Nephron progenitor cell (in vitro differentiated cells): ENCODE data around the gene ATP2B3.
"Not testable (repeated sequence)": the region's sequence is repeated elsewhere in the genome, so short reads cannot be mapped to it uniquely, and the experiment has no call there.

ENCODE experiments used
- DNase-seq: peaks from one replicate; pipeline ENCODE4 v3.0.0; 2021
- H3K27ac Mint-ChIP-seq: 2 replicates; pipeline ENCODE4 v1.8.0; 2021; ENCODE audit warnings: mild to moderate bottlenecking, moderate library complexity, mixed read lengths
- H3K27me3 Mint-ChIP-seq: 2 replicates; pipeline ENCODE4 v1.8.0; 2021; ENCODE audit warnings: mild to moderate bottlenecking, low read depth, mixed read lengths; ENCODE audit not compliant: poor library complexity
- H3K36me3 Mint-ChIP-seq: 2 replicates; pipeline ENCODE4 v1.8.0; 2021; ENCODE audit warnings: low read depth, mixed read lengths
- H3K4me1 Mint-ChIP-seq: 2 replicates; pipeline ENCODE4 v1.8.0; 2021; ENCODE audit warnings: mixed read lengths
- H3K4me3 Mint-ChIP-seq: 2 replicates; pipeline ENCODE4 v1.8.0; 2021; ENCODE audit warnings: mild to moderate bottlenecking, moderate library complexity, mixed read lengths
- H3K9me3 Mint-ChIP-seq: 2 replicates; pipeline ENCODE4 v1.8.0; 2021; ENCODE audit warnings: mild to moderate bottlenecking, moderate library complexity, mixed read lengths
- TF ChIP-seq, protein P1 (sequence below): fragments of 200-600 bp; sonication (generic); IDR thresholded peaks from 2 replicates; pipeline ENCODE4 v1.5.0; 2021; ENCODE audit warnings: antibody characterized with exemption

Gene ATP2B3

DNA sequence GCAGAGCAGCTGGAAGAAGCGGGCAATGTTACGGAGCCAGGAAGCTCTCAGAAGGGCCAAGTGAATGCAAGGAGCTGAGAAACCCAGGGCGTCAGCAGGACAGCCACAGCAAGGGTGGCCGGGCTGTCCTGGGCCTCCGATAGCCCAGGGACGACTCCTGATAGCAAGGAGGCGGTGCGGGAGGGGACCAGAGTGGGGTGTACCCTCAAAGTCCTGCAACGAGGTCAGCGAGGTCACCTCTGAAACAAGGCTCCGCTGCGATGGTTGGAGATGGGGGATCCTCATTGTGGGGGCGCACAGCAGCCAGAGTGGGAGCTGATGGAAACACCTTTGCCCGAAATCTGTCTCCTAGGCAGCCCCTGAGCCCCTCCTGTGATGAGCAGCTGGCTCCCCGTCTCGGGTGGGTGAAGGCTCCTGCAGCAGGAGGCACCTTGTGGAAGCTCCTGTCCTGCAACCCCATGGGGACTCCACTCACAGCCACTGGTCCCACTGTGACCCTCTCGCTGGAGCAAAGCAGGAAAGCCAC lies 85.8 kb downstream of the ATP2B3 start:
- no peak for DNase-seq
- Mint-ChIP-seq H3K9me3 (peaks cover 71% of the 10 kb centered on the region), H3K27me3 (peaks cover 48% of the 10 kb centered on the region), H3K4me1 (peaks cover 14% of the 10 kb centered on the region), H3K27ac (no peak overlapping the region), H3K4me3 (no peak overlapping the region), H3K36me3 (no peaks in the 10 kb centered on the region)
- TF ChIP-seq, protein P1, sequence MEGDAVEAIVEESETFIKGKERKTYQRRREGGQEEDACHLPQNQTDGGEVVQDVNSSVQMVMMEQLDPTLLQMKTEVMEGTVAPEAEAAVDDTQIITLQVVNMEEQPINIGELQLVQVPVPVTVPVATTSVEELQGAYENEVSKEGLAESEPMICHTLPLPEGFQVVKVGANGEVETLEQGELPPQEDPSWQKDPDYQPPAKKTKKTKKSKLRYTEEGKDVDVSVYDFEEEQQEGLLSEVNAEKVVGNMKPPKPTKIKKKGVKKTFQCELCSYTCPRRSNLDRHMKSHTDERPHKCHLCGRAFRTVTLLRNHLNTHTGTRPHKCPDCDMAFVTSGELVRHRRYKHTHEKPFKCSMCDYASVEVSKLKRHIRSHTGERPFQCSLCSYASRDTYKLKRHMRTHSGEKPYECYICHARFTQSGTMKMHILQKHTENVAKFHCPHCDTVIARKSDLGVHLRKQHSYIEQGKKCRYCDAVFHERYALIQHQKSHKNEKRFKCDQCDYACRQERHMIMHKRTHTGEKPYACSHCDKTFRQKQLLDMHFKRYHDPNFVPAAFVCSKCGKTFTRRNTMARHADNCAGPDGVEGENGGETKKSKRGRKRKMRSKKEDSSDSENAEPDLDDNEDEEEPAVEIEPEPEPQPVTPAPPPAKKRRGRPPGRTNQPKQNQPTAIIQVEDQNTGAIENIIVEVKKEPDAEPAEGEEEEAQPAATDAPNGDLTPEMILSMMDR: no peak

- not testable (repeated sequence) for H3K36me3 Mint-ChIP-seq, H3K4me3 Mint-ChIP-seq, DNase-seq, H3K27ac Mint-ChIP-seq
- Mint-ChIP-seq H3K27me3 (peaks cover 63% of the 10 kb centered on the region), H3K4me1 (peaks cover 11% of the 10 kb centered on the region), H3K9me3 (peaks cover 81% of the 10 kb centered on the region)
Observed at GRCh38 chrX:153604666-153605380, 87.4 kb downstream of the ATP2B3 start.

- H3K4me3 Mint-ChIP-seq: no peak overlapping the region
- TF ChIP-seq, protein P1: no peak
- DNase-seq: no peak
- no peak overlapping the region for H3K27ac Mint-ChIP-seq
- H3K36me3 Mint-ChIP-seq: no peaks in the 10 kb centered on the region
- peaks cover 66% of the 10 kb centered on the region for H3K27me3 Mint-ChIP-seq
- H3K9me3 Mint-ChIP-seq: peaks cover 67% of the 10 kb centered on the region
- no peaks in the 10 kb centered on the region for H3K4me1 Mint-ChIP-seq
Observed at GRCh38 chrX:153606503-153606902, 89.1 kb downstream of the ATP2B3 start.

GRCh38 chrX:153608376-153608775 lies 90.9 kb downstream of the ATP2B3 start:
- Mint-ChIP-seq H3K27ac (no peak overlapping the region), H3K9me3 (peaks cover 59% of the 10 kb centered on the region), H3K4me3 (no peak overlapping the region)

GRCh38 chrX:153608806-153609205 lies 91.4 kb downstream of the ATP2B3 start:
- Mint-ChIP-seq H3K36me3 (no peaks in the 10 kb centered on the region), H3K4me3 (no peak overlapping the region), H3K27ac (no peak overlapping the region), H3K9me3 (peaks cover 59% of the 10 kb centered on the region), H3K4me1 (no peaks in the 10 kb centered on the region), H3K27me3 (peaks cover 67% of the 10 kb centered on the region)
- DNase-seq: no peak
- TF ChIP-seq, protein P1: no peak

More at GRCh38 chrX:153608376-153608775, 90.9 kb downstream of the ATP2B3 start:
- peaks cover 66% of the 10 kb centered on the region for H3K27me3 Mint-ChIP-seq
- no peaks in the 10 kb centered on the region for H3K36me3 Mint-ChIP-seq
- DNase-seq: no peak
- H3K4me1 Mint-ChIP-seq: no peaks in the 10 kb centered on the region
- TF ChIP-seq, protein P1: no peak

- H3K4me1 Mint-ChIP-seq: no peaks in the 10 kb centered on the region
- H3K9me3 Mint-ChIP-seq: peaks cover 61% of the 10 kb centered on the region
- TF ChIP-seq, protein P1: peak; percentile 67
- H3K36me3 Mint-ChIP-seq: no peaks in the 10 kb centered on the region
- DNase-seq: peak; percentile 86
- H3K27ac Mint-ChIP-seq: no peak overlapping the region
- H3K27me3 Mint-ChIP-seq: peaks cover 78% of the 10 kb centered on the region
- peak overlapping the region; percentile 68 for H3K4me3 Mint-ChIP-seq
Observed at GRCh38 chrX:153609917-153610835, 92.7 kb downstream of the ATP2B3 start.
